Measurements from ENCODE around the gene SLC28A3. TPM values are rescaled to one million over a fixed set of nuclear protein-coding genes. Genes with fewer than 3 reads are reported as not detected.
"Not testable (repeated sequence)": the region's sequence is repeated elsewhere in the genome, so short reads cannot be mapped to it uniquely, and the experiment has no call there.

Gene SLC28A3
- total RNA-seq: 1 to 10 TPM; 1.1 to 1.3 TPM

GRCh38 chr9:84340535-84340934, at the start of gene SLC28A3:
Gene SLC28A3 (minus strand): TSS chr9:84340758. CDS start chr9:84340633, 125 bp downstream.
- POLR2A ChIA-PET: no interaction called here
- intact Hi-C loops (cut with DNase I, micrococcal nuclease): no loop called here

GRCh38 chr9:84390254-84390653, 49.7 kb upstream of the SLC28A3 start:
- CTCF ChIA-PET; H3K27me3 Mint-ChIP-seq; H3K27ac Mint-ChIP-seq; H3K9me3 Mint-ChIP-seq (ENCODE audit: low read depth); POLR2A ChIA-PET; H3K4me3 Mint-ChIP-seq; H3K36me3 Mint-ChIP-seq (ENCODE audit: low read depth): not testable (repeated sequence)
- ATAC-seq: peak; percentile 85
- peaks cover 11% of the 10 kb centered on the region for H3K4me1 Mint-ChIP-seq
- intact Hi-C loops (cut with DNase I, micrococcal nuclease): loop anchor here in 1 of 2 experiments (10.0 kb wide), 2 partner anchors 395 to 1035 kb away; no protein-coding TSS in a partner anchor
- peak; percentile 72 for DNase-seq

More at GRCh38 chr9:84340535-84340934, at the start of gene SLC28A3:
- no peak within 1 kb of the TSS for H3K27ac Mint-ChIP-seq
- ATAC-seq: no peak
- H3K27me3 Mint-ChIP-seq: no peaks in the 10 kb centered on the region
- no peak for DNase-seq
- H3K9me3 Mint-ChIP-seq (ENCODE audit: low read depth): no peaks in the 10 kb centered on the region
- no peaks in the 10 kb centered on the region for H3K4me1 Mint-ChIP-seq
- no peak within 1 kb of the TSS for H3K4me3 Mint-ChIP-seq
- CTCF ChIA-PET: no interaction called here
- no peaks in the 10 kb centered on the region for H3K36me3 Mint-ChIP-seq (ENCODE audit: low read depth)

- ChIA-PET POLR2A (no interaction called here), CTCF (interaction anchor here (0.7 to 3.4 kb wide), 4 partner anchors 9 to 1223 kb away, joined by 3 to 16 read pairs (median 6); no protein-coding TSS in a partner anchor)
- intact Hi-C loops (cut with DNase I, micrococcal nuclease): no loop called here
- ATAC-seq (no peak), DNase-seq (no peak)
- Mint-ChIP-seq H3K27me3 (peaks cover 8% of the 10 kb centered on the region), H3K9me3 (ENCODE audit: low read depth) (no peaks in the 10 kb centered on the region), H3K36me3 (ENCODE audit: low read depth) (no peaks in the 10 kb centered on the region), H3K4me1 (peaks cover 11% of the 10 kb centered on the region), H3K27ac (no peak overlapping the region), H3K4me3 (no peak overlapping the region)
Observed at GRCh38 chr9:84387821-84388220, 47.3 kb upstream of the SLC28A3 start.

GRCh38 chr9:84386753-84387152, 46.2 kb upstream of the SLC28A3 start:
- H3K4me3 Mint-ChIP-seq: no peak overlapping the region
- POLR2A ChIA-PET: interaction anchor here (0.6 kb wide), 1 partner anchor 390 kb away, joined by 3 read pairs; no protein-coding TSS in a partner anchor
- no peaks in the 10 kb centered on the region for H3K9me3 Mint-ChIP-seq (ENCODE audit: low read depth)
- no peak for DNase-seq
- peaks cover 11% of the 10 kb centered on the region for H3K4me1 Mint-ChIP-seq
- no peak for ATAC-seq
- H3K36me3 Mint-ChIP-seq (ENCODE audit: low read depth): no peaks in the 10 kb centered on the region
- CTCF ChIA-PET: interaction anchor here (0.6 to 3.4 kb wide), 2 partner anchors 11 to 223 kb away, joined by 5 to 16 read pairs; no protein-coding TSS in a partner anchor
- no peak overlapping the region for H3K27ac Mint-ChIP-seq
- H3K27me3 Mint-ChIP-seq: peaks cover 6% of the 10 kb centered on the region
- intact Hi-C loops (cut with DNase I, micrococcal nuclease): no loop called here

- Mint-ChIP-seq H3K27me3 (peaks cover 7% of the 10 kb centered on the region), H3K27ac (no peak overlapping the region), H3K4me1 (peaks cover 9% of the 10 kb centered on the region), H3K36me3 (ENCODE audit: low read depth) (no peaks in the 10 kb centered on the region), H3K9me3 (ENCODE audit: low read depth) (no peaks in the 10 kb centered on the region), H3K4me3 (no peak overlapping the region)
- DNase-seq (no peak), ATAC-seq (no peak)
- ChIA-PET CTCF (interaction anchor here (1.5 to 3.4 kb wide), 2 partner anchors 9 to 12 kb away, joined by 4 to 16 read pairs; no protein-coding TSS in a partner anchor), POLR2A (no interaction called here)
- intact Hi-C loops (cut with DNase I, micrococcal nuclease): no loop called here
Observed at GRCh38 chr9:84385386-84386040, 45.0 kb upstream of the SLC28A3 start.

- H3K36me3 Mint-ChIP-seq (ENCODE audit: low read depth): no peaks in the 10 kb centered on the region
- H3K27me3 Mint-ChIP-seq: peaks cover 7% of the 10 kb centered on the region
- ChIA-PET POLR2A (no interaction called here), CTCF (interaction anchor here (0.8 to 3.4 kb wide), 4 partner anchors 10 to 61 kb away, joined by 3 to 16 read pairs (median 4); no protein-coding TSS in a partner anchor)
- H3K4me3 Mint-ChIP-seq: no peak overlapping the region
- DNase-seq (no peak), ATAC-seq (no peak)
- no peaks in the 10 kb centered on the region for H3K9me3 Mint-ChIP-seq (ENCODE audit: low read depth)
- H3K4me1 Mint-ChIP-seq: peaks cover under 1% of the 10 kb centered on the region
- intact Hi-C loops (cut with DNase I, micrococcal nuclease): no loop called here
- H3K27ac Mint-ChIP-seq: no peak overlapping the region
Observed at GRCh38 chr9:84384617-84385016, 44.1 kb upstream of the SLC28A3 start.

- intact Hi-C loops (cut with DNase I, micrococcal nuclease): no loop called here
- Mint-ChIP-seq H3K4me3 (no peak overlapping the region), H3K27ac (no peak overlapping the region), H3K9me3 (ENCODE audit: low read depth) (no peaks in the 10 kb centered on the region), H3K4me1 (no peaks in the 10 kb centered on the region), H3K27me3 (peaks cover 7% of the 10 kb centered on the region), H3K36me3 (ENCODE audit: low read depth) (no peaks in the 10 kb centered on the region)
- DNase-seq: no peak
- POLR2A ChIA-PET: no interaction called here
- no peak for ATAC-seq
- CTCF ChIA-PET: interaction anchor here (0.7 kb wide), 1 partner anchor 21 kb away, joined by 3 read pairs; no protein-coding TSS in a partner anchor
Observed at GRCh38 chr9:84383178-84383577, 42.6 kb upstream of the SLC28A3 start.

GRCh38 chr9:84382720-84383119, 42.2 kb upstream of the SLC28A3 start:
- ATAC-seq (no peak), DNase-seq (no peak)
- POLR2A ChIA-PET: no interaction called here
- H3K27ac Mint-ChIP-seq: no peak overlapping the region
- intact Hi-C loops (cut with DNase I, micrococcal nuclease): no loop called here
- CTCF ChIA-PET: interaction anchor here (0.7 kb wide), 1 partner anchor 21 kb away, joined by 3 read pairs; no protein-coding TSS in a partner anchor
- peaks cover 7% of the 10 kb centered on the region for H3K27me3 Mint-ChIP-seq
- H3K4me1 Mint-ChIP-seq: no peaks in the 10 kb centered on the region
- no peaks in the 10 kb centered on the region for H3K36me3 Mint-ChIP-seq (ENCODE audit: low read depth)
- no peak overlapping the region for H3K4me3 Mint-ChIP-seq
- no peaks in the 10 kb centered on the region for H3K9me3 Mint-ChIP-seq (ENCODE audit: low read depth)

GRCh38 chr9:84381508-84381907, 41.0 kb upstream of the SLC28A3 start:
- intact Hi-C loops (cut with DNase I, micrococcal nuclease): no loop called here
- POLR2A ChIA-PET: no interaction called here
- H3K9me3 Mint-ChIP-seq (ENCODE audit: low read depth): no peaks in the 10 kb centered on the region
- no peak overlapping the region for H3K27ac Mint-ChIP-seq
- peaks cover 11% of the 10 kb centered on the region for H3K27me3 Mint-ChIP-seq
- no peaks in the 10 kb centered on the region for H3K4me1 Mint-ChIP-seq
- CTCF ChIA-PET: interaction anchor here (0.7 kb wide), 2 partner anchors 207 to 242 kb away, joined by 3 read pairs; no protein-coding TSS in a partner anchor
- no peaks in the 10 kb centered on the region for H3K36me3 Mint-ChIP-seq (ENCODE audit: low read depth)
- H3K4me3 Mint-ChIP-seq: no peak overlapping the region
- ATAC-seq (no peak), DNase-seq (no peak)

- no peak for ATAC-seq
- ChIA-PET POLR2A (no interaction called here), CTCF (no interaction called here)
- no peak for DNase-seq
- H3K36me3 Mint-ChIP-seq (ENCODE audit: low read depth): no peaks in the 10 kb centered on the region
- peaks cover 16% of the 10 kb centered on the region for H3K27me3 Mint-ChIP-seq
- H3K27ac Mint-ChIP-seq: no peak overlapping the region
- no peaks in the 10 kb centered on the region for H3K4me1 Mint-ChIP-seq
- H3K9me3 Mint-ChIP-seq (ENCODE audit: low read depth): no peaks in the 10 kb centered on the region
- H3K4me3 Mint-ChIP-seq: no peak overlapping the region
- intact Hi-C loops (cut with DNase I, micrococcal nuclease): no loop called here
Observed at GRCh38 chr9:84379740-84380139, 39.2 kb upstream of the SLC28A3 start.

- POLR2A ChIA-PET: no interaction called here
- CTCF ChIA-PET: interaction anchor here (0.7 kb wide), 1 partner anchor 15 kb away, joined by 3 read pairs; no protein-coding TSS in a partner anchor
- H3K4me3 Mint-ChIP-seq: no peak overlapping the region
Observed at GRCh38 chr9:84375954-84376353, 35.4 kb upstream of the SLC28A3 start.

GRCh38 chr9:84374516-84374915, 34.0 kb upstream of the SLC28A3 start:
- Mint-ChIP-seq H3K9me3 (ENCODE audit: low read depth) (no peaks in the 10 kb centered on the region), H3K4me1 (no peaks in the 10 kb centered on the region), H3K27ac (no peak overlapping the region), H3K27me3 (peaks cover 14% of the 10 kb centered on the region), H3K36me3 (ENCODE audit: low read depth) (no peaks in the 10 kb centered on the region), H3K4me3 (no peak overlapping the region)
- ATAC-seq (no peak), DNase-seq (no peak)
- ChIA-PET CTCF (no interaction called here), POLR2A (no interaction called here)
- intact Hi-C loops (cut with DNase I, micrococcal nuclease): no loop called here

More at GRCh38 chr9:84375954-84376353, 35.4 kb upstream of the SLC28A3 start:
- DNase-seq: no peak
- Mint-ChIP-seq H3K36me3 (ENCODE audit: low read depth) (no peaks in the 10 kb centered on the region), H3K27me3 (peaks cover 12% of the 10 kb centered on the region), H3K9me3 (ENCODE audit: low read depth) (no peaks in the 10 kb centered on the region), H3K4me1 (no peaks in the 10 kb centered on the region), H3K27ac (no peak overlapping the region)
- intact Hi-C loops (cut with DNase I, micrococcal nuclease): no loop called here
- no peak for ATAC-seq
